ENCODE data around the gene CHIC1.

GRCh38 chrX:73524906-73525305 lies 38.1 kb upstream of the CHIC1 start:
- TF ChIP-seq, protein P1, sequence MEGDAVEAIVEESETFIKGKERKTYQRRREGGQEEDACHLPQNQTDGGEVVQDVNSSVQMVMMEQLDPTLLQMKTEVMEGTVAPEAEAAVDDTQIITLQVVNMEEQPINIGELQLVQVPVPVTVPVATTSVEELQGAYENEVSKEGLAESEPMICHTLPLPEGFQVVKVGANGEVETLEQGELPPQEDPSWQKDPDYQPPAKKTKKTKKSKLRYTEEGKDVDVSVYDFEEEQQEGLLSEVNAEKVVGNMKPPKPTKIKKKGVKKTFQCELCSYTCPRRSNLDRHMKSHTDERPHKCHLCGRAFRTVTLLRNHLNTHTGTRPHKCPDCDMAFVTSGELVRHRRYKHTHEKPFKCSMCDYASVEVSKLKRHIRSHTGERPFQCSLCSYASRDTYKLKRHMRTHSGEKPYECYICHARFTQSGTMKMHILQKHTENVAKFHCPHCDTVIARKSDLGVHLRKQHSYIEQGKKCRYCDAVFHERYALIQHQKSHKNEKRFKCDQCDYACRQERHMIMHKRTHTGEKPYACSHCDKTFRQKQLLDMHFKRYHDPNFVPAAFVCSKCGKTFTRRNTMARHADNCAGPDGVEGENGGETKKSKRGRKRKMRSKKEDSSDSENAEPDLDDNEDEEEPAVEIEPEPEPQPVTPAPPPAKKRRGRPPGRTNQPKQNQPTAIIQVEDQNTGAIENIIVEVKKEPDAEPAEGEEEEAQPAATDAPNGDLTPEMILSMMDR (IDR thresholded peaks at IDR 0.05), result no peak
- no peak for TF ChIP-seq POLR2A (IDR thresholded peaks at IDR 0.05)
